OCI-LY7 (cell line): ENCODE results near the gene SNAPC1.

Experiments
- EZH2phosphoT487 ChIP-seq: fragments of 200-600 bp; sonication (generic); IDR thresholded peaks from 2 replicates; pipeline ENCODE4 v1.6.1; 2018; ENCODE audit warnings: low read depth, borderline replicate concordance, mild to moderate bottlenecking, mixed run types, antibody characterized with exemption, low read length, moderate library complexity, mixed read lengths
- TF ChIP-seq, protein P1 (sequence below): fragments of 200-600 bp; sonication (generic); conservative IDR thresholded peaks from 2 replicates; pipeline ENCODE4 v1.5.1; 2014; ENCODE audit warnings: mild to moderate bottlenecking, antibody characterized with exemption, low read length, moderate library complexity, mixed read lengths

DNA sequence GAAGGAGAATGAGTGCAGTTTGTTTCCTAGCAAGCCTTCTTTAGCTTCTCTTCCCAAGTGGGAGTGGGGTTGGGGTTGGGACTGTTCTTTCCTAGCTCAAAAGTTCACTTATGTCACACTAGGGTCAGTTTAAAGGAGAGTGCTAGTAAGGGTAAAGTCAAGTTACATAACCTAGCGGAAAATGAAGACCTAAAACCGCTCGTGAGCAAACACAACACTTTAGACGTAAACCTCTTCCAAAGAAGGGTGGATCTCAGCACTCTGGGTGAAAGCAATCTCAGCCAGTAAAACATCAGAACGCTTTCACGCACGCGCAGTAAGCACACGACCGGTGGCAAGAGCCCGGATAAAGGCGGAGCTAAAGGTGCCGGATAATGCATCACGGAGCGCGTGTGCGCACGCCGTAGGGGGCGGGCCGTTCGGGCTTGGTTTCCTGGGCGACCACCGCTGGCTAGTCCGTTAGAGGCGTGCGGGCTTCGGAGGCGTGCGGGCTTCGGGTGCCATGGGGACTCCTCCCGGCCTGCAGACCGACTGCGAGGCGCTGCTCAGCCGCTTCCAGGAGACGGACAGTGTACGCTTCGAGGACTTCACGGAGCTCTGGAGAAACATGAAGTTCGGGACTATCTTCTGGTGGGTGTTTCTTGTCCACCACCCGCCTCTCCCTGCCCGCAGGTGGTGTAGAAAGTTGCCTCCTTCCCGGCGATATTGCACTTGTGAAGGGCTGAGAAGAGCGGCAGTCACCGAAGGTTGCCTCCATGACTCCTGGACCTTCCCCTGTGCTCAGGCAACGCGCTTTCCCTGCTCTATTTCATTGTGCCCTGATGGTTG is at the start of gene SNAPC1:
- TF ChIP-seq, protein P1, sequence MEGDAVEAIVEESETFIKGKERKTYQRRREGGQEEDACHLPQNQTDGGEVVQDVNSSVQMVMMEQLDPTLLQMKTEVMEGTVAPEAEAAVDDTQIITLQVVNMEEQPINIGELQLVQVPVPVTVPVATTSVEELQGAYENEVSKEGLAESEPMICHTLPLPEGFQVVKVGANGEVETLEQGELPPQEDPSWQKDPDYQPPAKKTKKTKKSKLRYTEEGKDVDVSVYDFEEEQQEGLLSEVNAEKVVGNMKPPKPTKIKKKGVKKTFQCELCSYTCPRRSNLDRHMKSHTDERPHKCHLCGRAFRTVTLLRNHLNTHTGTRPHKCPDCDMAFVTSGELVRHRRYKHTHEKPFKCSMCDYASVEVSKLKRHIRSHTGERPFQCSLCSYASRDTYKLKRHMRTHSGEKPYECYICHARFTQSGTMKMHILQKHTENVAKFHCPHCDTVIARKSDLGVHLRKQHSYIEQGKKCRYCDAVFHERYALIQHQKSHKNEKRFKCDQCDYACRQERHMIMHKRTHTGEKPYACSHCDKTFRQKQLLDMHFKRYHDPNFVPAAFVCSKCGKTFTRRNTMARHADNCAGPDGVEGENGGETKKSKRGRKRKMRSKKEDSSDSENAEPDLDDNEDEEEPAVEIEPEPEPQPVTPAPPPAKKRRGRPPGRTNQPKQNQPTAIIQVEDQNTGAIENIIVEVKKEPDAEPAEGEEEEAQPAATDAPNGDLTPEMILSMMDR, result no peak
- TF ChIP-seq EZH2phosphoT487, result no peak
